ENCODE results near the gene C10orf105.

The C10orf105 gene, protein sequence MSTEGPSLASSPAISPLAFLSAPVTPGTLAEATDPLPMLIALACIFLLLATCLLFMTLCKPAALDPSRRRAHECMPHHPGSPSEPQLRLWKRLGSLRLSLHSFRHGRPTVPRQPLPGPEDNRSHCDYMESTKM

DNA sequence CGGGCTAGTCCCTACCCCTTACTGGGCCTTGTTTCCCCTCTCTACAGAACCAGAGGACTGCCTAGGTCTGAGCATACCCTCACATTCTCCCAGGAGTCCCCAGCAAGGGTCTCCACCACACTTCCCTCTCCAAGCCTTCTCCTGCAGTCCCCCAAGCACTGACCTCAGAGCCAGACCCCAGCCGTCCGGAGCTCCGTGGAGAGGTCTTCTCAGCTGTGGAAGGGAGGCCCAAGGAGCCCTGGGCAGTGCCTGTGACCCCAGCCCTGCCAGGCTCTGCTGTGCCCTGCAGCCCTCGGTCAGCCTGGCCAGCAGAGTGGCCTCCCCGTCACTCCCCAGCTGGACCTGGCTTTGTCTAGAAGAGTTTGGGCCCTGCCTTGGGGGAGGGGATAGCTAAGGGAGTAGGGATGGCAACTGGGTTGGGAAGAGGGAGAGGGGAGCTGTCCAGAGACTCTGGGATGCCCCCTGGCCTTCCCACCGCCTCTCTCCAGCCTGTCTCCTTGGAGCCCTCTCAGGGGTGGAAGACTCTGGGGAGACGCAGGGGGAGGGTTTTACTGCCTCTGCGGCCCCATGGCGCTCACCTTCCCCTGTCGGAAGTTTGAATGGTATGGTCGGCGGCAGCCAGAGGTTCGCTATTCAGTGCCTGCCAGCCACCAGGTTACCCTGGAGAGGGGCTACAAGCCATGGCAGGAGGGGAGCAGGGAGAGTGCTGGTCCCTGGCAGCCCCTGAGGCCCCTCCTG lies at the start of gene C10orf105:
TSS of gene C10orf105 (minus strand) at position 315 of the 738 bp plus-strand sequence. CDS start 3,441 bp downstream, outside the sequence.
- FAIRE-seq = no peak

DNA sequence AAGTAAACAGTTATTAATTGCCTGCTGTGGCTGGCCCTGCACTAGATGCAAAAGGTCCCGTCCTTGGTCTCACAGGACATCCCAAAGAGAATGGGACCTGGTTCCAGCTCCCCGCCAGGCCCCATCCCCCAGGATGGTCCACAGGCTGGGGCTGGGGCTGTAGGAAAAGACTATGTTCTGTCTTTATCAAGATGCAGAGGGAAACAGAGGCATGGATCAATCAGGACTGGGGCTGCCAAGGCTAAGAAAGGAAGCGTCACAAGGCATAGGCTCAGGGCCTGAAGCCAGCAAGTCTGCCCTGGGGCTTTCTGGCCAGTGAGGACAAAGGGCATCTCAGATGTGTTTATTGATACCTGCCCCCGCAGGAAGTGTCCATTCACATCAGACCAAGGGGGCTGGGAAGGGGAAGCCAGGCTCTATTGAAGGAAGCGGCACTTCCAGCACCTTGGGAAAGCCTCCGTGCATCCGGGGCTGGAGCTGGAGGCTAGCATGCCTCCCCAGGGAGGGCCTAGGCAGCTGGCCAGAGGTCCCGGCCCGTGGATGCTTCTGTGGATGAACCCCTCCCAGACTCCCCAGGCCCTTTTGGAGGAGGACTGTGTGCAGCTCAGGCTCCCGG lies 48.0 kb upstream of the C10orf105 start:
- no peak for FAIRE-seq

DNA sequence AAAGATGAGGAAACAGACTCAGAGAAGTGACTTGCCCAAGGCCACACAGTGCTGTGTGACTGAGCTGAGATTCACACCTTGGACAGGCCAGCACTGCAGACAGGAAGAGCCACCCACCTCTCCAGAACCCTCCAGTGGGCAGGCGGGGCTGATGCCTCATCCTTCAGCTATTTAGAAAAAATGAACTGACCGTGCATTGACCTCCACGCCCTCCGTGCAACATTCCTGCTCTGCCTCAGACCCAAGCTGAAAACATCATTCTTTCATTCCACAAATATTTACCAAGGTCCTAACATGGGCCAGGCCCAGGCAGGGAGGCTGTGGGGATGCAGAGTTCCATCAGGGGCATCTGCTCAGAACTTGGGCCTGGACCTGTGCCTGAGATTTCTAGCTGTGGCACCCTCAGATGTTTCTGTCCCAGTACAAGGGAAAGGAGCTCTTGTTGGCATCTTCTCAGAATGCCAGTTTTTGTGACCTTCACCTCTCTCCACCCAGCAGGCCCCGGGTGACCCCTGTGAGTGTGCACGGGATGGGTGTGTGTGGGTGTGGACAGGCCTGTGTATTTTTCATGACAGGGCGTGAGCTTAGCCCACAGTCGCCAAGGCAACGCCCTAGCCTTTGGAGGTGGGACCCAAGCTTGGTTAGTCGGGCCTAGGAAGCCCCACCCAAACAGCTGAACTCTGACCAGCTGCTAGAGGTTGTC lies 47.3 kb upstream of the C10orf105 start:
- no peak for FAIRE-seq

DNA sequence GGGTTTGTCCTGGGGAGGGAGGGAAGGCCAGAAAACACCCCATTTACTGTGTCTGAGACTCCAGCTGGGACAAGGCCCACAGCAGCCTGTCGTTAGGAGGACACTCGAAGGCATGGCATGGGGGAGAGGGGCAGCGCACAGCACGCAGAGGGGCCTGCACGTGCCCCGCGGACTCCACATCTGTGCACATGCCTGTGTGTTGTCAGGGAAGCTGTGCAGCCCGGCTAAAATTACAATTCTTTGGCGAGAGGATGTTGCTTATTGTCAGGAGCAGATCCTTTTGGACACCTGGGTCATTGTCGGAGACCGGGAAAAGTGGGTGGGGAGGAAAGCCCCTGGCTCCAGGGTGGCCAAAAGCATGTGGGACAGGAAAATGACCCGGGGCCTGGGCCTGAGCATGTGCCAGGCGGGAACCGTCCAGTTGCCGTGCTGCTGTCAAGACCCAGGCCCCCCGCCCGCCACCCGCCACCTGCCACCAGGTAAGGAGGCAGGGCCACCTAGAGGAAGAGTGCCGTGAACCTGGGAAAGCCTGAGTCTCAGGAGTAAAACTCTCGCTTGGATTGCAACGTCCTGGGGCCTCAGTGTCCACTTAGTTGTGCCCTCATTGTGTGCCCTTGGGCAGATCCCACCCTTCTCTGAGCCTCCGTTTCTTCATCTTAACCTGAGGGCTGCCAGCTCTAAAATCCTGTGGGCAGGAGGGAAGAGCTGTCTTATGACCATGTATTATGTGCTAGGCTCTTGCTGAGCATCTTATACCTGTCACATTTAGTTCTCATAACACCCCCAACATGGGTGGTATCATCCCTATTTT lies 46.5 kb upstream of the C10orf105 start:
- no peak for FAIRE-seq

DNA sequence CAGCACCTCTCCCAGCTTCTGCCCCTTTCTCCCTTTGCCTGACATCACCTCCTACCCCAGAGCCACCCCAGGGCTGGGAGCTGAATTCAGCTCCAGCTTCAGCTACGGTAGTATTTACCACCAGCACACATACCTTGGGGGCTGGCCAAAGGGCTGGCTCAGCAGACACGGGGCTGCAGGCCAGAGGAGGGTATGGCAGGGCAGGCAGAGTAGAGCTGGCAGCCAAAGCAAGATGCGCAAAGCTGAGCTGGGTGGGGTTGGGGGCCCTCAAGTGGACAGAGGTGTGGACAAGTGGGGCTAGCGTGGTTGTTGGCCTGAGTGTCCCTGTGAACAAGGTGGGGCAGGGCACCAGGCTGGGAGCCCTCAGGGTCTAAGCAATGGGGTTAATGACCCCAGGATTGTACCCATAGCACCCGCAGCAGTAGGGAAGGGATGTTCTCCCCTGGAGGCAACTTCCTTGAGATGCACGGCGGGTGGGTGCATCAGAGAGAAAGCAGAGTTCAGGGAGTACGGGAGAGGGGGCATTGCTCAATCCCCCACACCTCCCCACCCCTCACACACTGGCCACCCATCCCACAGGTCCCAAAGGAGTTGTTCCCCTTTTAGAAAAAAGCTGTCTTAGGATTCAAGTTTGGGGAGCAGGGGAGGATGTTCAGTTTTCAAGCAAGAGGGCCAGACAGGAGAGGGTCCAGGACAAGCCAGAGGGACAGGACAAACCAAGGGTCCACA lies 45.8 kb upstream of the C10orf105 start:
- FAIRE-seq = no peak

DNA sequence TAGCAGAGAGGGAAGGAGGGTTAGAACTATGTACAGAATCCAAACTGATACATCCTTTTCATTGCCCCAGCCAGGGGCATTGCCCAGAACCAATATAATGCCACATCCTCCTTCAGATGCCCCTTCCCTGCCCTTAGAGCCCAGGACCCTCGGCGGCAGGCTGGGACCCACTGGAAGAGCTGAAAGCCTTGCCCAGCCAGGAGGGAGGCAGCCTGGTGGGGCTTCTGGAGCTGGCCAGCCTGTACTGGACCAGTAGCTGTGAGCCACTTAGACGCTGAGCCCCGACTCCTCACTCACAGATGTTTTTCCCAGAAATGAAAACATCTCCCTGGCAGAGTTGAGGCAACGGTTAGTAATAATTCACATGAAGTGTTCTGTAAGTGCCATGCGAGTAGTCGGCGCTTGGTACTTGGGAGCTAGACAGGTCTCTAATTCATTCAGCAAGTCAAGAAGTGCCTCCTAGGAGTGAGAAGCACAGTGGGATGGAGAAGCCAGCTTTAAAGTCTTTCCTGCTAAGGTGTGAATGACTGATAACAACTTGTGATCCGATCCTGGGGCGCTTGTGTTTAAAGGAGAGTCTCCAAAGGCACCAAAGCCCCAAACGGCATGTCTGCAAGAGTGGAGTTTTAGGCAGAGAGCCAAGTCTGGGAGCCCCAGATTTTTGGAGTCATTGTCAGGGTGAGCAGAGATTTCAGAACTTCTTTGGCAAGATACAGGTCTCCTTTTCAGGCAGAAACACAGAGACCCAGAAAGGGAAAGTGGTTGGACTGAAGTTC lies 44.0 kb upstream of the C10orf105 start:
- no peak for FAIRE-seq

DNA sequence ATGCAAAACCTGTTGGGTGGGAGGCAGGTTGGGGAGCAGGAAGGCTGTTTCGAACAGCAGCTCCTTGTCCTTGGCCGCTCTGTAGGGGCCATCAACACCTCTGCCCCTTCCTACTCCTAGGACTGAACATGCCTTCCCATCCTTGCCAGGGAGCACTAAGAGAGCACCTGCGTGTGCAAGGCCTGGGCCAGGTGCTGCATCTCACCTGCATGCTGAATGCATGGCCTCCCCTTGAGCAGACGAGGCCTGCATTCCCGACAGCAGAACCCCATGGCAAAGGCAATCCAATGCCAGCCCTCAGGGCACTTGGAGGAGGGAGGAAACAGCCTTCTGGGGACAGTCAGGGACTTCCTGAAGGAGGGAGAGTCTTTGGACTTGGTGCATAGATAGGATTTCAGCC lies 42.7 kb upstream of the C10orf105 start:
- no peak for FAIRE-seq

DNA sequence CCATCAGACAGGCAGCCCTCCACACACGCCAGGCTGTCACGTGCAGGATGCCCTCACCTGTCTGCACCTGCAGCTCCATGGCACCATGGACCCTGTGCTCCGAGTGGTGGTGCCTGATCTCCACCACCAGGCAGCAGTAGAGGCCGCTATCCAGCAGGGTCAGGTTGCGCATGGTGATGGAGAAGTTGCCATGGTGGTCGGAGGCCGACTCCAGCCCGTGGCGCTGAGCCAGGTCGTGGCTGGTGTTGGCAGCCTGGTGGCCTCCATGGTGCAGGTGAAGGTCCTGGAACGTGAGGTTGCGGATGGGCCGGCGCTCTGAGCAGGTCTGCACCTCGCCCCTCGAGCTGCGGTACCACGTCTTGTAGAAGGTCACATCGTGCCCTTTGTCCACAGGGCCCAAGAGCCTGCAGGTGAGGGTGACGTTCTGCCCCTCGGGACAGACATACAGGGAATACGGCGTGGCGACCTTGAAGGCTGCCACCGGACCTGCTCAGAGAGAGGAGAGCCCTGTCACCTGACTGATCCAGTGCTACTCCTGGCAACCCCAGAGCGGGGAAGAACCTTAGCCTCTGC lies 42.0 kb upstream of the C10orf105 start:
- no peak for FAIRE-seq

DNA sequence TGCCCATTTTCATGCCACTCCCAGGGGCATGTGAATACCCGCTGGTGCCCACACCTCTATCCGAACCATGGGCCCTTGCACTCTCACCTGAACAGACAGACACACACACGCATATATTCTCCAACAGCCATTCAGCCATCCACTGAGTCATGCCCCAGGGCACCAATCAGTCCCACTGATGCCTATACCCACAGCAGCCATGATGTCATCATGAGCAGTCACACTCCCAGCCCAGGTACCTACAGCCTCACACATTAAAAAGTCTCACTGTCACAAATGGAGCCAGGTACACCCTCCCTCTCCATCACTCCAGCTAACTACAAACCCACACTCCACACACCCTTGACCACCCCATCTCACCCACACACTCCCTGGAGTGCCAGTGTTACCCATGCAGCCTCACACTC lies 41.5 kb upstream of the C10orf105 start:
- FAIRE-seq = no peak

DNA sequence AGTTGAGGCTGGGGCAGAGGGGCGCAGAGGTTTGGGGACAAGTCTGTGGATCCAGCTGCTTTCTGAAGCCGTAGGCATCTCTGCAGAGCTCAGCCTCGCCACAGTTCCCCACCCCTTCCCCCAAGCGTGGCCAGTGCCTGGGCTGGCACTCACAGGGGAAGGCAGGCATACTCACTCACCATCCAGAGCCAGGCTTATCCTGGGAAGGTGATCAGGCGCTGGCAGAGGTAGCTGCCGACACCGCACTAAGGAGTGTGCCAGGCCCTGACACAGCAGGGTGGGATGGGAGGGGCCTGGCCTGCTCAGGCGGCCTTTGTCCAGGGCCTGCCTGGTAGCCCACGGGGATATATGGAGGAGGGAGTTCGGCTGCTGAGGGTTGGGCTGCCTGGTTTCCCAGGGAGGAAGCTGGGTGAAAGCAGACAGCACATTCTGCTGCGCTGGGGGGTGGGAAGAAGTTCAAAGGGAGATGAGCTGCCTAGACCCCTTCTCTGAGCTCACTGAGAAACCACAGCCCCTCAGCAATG lies 37.9 kb upstream of the C10orf105 start:
- no peak for FAIRE-seq

DNA sequence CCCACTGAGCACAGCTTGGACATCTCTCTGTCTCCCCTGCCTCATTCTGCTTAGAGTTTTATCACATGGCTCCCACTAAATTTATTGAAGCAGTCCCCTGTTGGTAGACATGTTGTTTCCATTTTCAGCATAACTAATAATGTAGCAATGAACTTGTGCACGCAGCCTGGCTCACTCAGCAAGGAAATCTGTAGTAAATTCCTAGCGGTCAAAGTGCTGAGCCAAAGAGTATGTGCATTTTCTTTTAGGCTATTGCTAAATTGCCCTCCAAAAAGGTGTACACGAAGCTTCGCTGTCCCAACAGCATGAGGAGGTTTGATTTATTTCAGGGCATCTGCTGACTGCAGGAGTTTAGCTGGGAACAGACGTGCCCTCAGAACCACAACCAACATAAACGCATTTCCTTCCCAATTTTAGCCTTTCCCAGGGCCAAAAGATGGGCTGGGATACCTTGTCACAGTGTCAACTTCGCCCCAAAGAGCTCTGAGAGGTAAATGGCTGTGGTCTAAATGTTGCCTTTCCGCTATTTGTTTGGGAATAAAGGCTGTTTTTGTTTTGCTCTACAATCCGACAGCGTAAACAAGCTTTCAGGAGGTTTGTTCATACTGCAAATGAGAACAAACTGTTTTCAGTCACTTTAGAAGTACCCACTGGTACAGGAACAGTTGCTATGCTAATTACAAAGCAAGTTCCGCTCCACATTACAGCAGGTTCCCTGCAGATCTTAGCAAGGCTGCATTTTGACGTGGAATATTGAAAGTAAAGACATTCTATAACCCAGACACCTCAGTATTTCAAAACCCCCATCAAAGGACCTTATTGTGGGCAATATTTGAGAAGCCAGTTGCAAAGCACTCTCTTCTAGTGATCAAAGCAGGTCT lies 37.0 kb upstream of the C10orf105 start:
- FAIRE-seq = no peak

DNA sequence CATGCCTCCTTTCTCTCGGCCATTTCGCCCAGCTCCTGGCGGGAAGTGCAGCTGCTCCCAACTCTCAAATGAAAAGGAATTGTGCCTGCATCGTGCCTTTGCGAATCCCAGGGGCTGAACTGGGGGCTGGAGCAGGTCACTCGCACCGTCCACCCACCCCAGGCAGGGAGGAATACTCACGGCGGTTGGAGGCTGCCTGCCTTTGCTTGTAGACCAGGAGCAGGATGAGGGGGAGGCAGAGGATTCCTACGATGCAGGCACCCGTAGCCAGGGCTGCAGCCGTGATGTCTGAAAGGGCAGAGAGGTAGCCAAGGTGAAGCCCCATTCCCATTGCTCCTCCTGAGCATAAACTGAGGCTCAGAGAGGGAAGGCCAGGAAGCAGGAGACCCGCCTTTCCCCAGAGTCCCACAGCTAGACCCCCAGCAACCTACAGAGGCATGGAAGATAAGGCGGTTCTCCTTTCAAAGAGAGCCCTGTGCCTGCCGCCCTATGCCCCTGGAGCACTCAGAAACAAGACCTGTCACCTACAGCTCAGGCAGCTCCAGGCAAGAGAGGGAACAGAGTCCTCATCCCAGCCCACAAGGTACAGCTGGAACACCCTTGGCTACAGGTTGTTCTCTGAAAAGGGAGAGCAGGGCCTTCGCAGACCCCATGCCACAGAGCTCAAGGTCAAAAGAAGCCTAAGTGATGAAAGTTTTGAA lies 35.8 kb upstream of the C10orf105 start:
- no peak for FAIRE-seq

DNA sequence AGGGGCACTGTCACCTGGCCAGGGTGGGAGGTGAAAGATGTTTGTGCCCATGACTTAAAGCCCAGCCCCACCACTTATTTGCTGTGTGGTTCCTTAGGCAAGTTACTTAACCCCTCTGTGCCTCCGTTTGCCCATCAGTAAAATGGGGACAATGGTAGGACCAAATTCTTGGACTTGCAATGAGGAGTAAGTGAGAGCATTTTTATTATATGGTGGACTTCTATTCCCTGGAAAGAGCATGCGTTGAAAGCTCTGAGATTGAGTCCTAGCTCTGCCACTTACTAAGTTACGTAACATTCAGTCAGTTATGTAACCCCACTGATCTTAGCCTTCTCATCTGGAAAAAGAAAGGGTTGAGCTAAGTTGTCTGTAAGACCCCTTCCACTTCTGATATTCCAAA lies 35.0 kb upstream of the C10orf105 start:
- FAIRE-seq = no peak

DNA sequence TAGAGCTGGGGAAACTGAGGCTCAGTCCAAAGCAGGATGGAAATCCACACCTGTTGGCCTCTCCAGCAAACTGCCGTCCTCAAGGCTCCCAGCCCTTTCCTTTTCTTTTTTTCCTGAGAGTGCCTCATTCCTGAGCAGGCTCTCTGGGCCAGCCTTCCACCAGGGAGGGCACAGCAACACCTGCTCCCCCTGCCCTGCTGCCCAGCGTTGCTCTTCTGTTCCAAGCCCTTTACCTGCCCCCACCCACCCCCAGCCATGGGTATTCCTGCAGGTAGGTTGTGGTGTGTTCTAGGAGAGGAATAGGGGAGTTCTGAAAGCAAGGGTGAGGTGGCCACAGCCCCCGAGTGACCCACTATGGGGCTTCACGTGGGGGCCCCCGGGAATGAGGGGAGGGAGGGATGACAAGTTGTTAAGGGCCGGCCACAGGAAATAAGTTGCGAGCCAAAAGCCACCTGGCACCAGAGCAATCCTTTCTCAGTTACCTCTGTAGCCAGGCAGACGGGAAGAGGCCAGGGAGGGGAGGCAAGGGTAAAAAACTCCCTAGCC lies 34.5 kb upstream of the C10orf105 start:
- FAIRE-seq = no peak

DNA sequence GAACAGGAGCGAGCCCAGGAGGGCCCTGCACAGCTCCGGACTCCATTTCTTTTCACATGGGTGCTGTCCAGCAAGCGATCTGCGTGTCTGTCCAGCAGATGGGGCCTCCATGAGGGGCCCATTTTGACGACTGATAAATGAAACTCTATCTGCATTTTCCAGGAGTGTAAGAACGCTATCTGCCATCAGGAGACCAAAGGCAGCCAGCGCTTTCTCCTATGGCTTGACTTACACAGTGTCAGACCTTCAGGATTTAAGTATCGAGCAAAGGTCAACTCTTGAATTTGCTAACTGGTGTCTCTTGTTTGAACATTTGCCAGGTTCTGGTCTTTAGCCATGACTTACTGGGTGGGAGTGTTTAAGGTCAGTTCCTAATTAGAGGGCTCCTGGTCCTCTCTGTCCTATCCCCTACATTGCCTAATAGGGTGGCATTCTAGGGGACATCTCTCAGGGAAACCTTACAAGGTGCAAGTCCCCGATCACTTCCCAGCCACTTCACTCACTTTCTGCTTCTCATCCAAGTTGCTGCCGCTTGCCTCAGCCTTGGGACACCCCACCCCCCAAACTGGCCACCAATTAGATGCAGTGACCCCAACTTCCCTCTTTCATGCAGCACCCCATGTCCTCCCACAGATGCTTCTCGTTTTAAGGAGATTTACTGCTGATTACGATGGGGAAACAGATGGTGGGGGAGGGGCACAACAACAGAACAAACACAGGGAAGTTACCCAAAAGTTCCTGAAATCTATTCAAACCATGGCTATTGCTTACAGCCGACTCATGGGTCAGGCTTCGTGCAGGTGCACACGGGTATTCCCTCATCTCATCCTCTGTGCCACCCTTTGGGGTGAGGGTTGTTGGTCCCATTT lies 33.7 kb upstream of the C10orf105 start:
- no peak for FAIRE-seq

DNA sequence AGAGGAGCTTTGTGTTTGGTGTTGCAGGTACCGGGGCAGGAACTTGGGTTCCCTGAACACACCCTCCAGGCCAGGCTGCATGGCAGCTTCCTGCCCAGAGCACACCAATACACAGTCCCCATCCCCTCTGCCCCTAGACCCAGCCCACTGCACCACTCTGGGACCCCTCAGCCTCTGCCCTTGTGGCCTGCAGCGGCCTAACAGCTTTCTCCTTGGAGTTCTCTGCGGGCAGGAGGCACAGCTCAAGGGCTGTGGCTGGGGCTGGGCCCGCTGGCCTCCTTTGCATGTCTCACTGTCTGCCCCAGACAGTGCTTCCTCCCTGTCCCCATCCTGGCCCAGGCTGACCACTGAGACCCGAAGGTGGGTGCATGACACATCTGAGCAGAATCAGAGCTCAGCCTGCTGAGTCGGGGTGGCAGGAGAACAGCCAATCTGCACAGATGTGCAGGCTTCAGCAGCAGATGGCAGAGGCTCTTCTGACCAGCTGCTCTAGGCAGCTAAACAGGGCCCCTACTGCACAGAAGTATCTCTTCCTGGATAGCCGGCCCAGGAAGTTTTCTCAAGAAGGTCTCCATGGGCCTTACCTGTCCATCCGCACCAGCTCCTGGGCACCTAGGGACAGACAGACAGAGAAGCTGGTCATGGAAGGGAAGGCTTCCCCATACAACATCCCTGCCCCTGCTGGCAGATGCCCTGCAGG lies 33.0 kb upstream of the C10orf105 start:
- FAIRE-seq = no peak

Data from colon (tissue), 2 donors.